H1 (cell line): ENCODE data around the gene NFKBIZ.

Experiments used
- CREB1 ChIP-seq: IDR thresholded peaks from 2 replicates; pipeline ENCODE4 v1.6.1; 2012; ENCODE audit warnings: inconsistent platforms
- CTCF ChIP-seq, 3 experiments: IDR thresholded peaks; 1 replicate in 2 of 3; 2 replicates in 1 of 3; pipeline versions ENCODE4 v1.5.1 to v1.6.1; 2011; ENCODE audit warnings: low read length in 3 of 3, mild to moderate bottlenecking in 3 of 3, inconsistent platforms in 2 of 3, low read depth in 1 of 3, moderate library complexity in 1 of 3; ENCODE audit not compliant: insufficient read depth in 1 of 3; ENCODE audit errors: control extremely low read depth in 1 of 3
- GABPA ChIP-seq: IDR thresholded peaks from 2 replicates; pipeline ENCODE4 v1.6.1; 2011; ENCODE audit warnings: mild to moderate bottlenecking, low read length, moderate library complexity, borderline replicate concordance; ENCODE audit not compliant: insufficient read depth
- HDAC6 ChIP-seq: IDR thresholded peaks from one replicate; pipeline ENCODE4 v1.7.1; 2012; ENCODE audit warnings: low read depth, mild to moderate bottlenecking, inconsistent platforms, low read length, moderate library complexity
- POLR2A ChIP-seq, 2 experiments: IDR thresholded peaks; 1 replicate in 1 of 2; 2 replicates in 1 of 2; pipeline ENCODE4 v1.6.1; 2011; ENCODE audit warnings: low read depth in 2 of 2, low read length in 2 of 2, mild to moderate bottlenecking in 2 of 2; ENCODE audit errors: control extremely low read depth in 1 of 2
- TAF1 ChIP-seq: IDR thresholded peaks from 2 replicates; pipeline ENCODE4 v1.6.1; 2011; ENCODE audit warnings: mild to moderate bottlenecking, low read depth, low read length

GRCh38 chr3:101848326-101848725 lies 988 bp upstream of the NFKBIZ start:
- TF ChIP-seq CREB1 (no peak), CTCF (IDR thresholded peaks at IDR 0.05; ENCODE audit: control extremely low read depth in 1 of 3, insufficient read depth in 1 of 3, low read depth in 1 of 3, low read length in 3 of 3) (no peak), TAF1 (no peak), GABPA (no peak), POLR2A (IDR thresholded peaks at IDR 0.05; ENCODE audit: control extremely low read depth in 1 of 2, low read depth in 2 of 2, low read length in 2 of 2) (no peak), HDAC6 (no peak)
